Endothelial cell of umbilical vein (primary cell): ENCODE measurements around the gene LRRK1. TPM values are rescaled to one million over a fixed set of nuclear protein-coding genes. Genes with fewer than 3 reads are reported as not detected.

ENCODE experiments used
- BruUV-seq: library from RNA; stranded (reverse); fragments of 400-500 nt; replicated peaks from 2 replicates; lab custom pipeline; 2021; lab: Mats Ljungman, UMichigan
- CTCF ChIA-PET: fragments of 300-600, 350-600 bp; sonication (Branson Sonifier 250); formaldehyde crosslinking; loops from one replicate; lab custom pipeline; 2021; ENCODE audit warnings: antibody characterized with exemption, inconsistent platforms; lab: Charles Lee
- POLR2A ChIA-PET: fragments of 300-600, 350-600 bp; sonication (Branson Sonifier 250); formaldehyde crosslinking; loops from one replicate; lab custom pipeline; 2021; ENCODE audit warnings: antibody characterized with exemption, inconsistent platforms; lab: Charles Lee
- DNase-seq: peaks from one replicate; pipeline ENCODE4 v3.0.0-alpha.2; 2011; ENCODE audit warnings: low read depth, low spot score
- FAIRE-seq: peaks from 2 replicates; lab custom pipeline; 2011; peaks lifted over from hg19 to GRCh38; lab: Jason Lieb, UNC
- H2AFZ ChIP-seq: 2 replicates; pipeline ENCODE4 v1.6.0; 2012; ENCODE audit warnings: low read depth, low read length, control low read depth, inconsistent platforms
- H3K27ac ChIP-seq: 2 replicates; pipeline ENCODE4 v1.5.1; 2011; ENCODE audit warnings: low read depth, mild to moderate bottlenecking, control low read depth, low read length, moderate library complexity; ENCODE audit not compliant: insufficient read depth
- H3K27me3 ChIP-seq, 2 experiments: 2 replicates each; pipeline versions ENCODE4 v1.6.0 to v1.6.1; 2011; ENCODE audit warnings: low read length in 2 of 2, mixed read lengths in 1 of 2; ENCODE audit not compliant: control insufficient read depth in 2 of 2, insufficient read depth in 2 of 2
- H3K36me3 ChIP-seq, 2 experiments: 2 replicates in 1 of 2; 3 replicates in 1 of 2; pipeline ENCODE4 v1.5.1; 2011; ENCODE audit warnings: low read length in 2 of 2, mild to moderate bottlenecking in 1 of 2, moderate library complexity in 1 of 2; ENCODE audit not compliant: control insufficient read depth in 2 of 2, insufficient read depth in 2 of 2; ENCODE audit errors: extremely low read depth in 1 of 2
- H3K4me1 ChIP-seq: 3 replicates; pipeline ENCODE4 v1.5.1; 2011; ENCODE audit warnings: mild to moderate bottlenecking, low read length; ENCODE audit not compliant: control insufficient read depth, insufficient read depth; ENCODE audit errors: extremely low read depth
- H3K4me2 ChIP-seq: 2 replicates; pipeline ENCODE4 v1.6.1; 2011; ENCODE audit warnings: low read length, control low read depth, mixed read lengths; ENCODE audit not compliant: insufficient read depth
- H3K4me3 ChIP-seq, 3 experiments: fragments of 200-600 bp in 1 of 3; sonication (generic), shearing (Covaris generic) in 1 of 3; replicated peaks in 1 of 3; 2 replicates each; pipeline ENCODE4 v1.5.1; 2011 to 2016; ENCODE audit warnings: control low read depth in 3 of 3, low read length in 3 of 3, mild to moderate bottlenecking in 2 of 3, inconsistent platforms in 1 of 3, low read depth in 1 of 3, moderate library complexity in 1 of 3; ENCODE audit not compliant: insufficient read depth in 1 of 3
- H3K79me2 ChIP-seq: 2 replicates; pipeline ENCODE4 v1.6.0; 2012; ENCODE audit warnings: low read length, inconsistent platforms; ENCODE audit not compliant: control insufficient read depth, insufficient read depth
- H3K9ac ChIP-seq: replicated peaks from 2 replicates; pipeline ENCODE3; 2011; ENCODE audit warnings: low read length, control low read depth; ENCODE audit not compliant: insufficient read depth; ENCODE audit errors: extremely low read depth
- H3K9me1 ChIP-seq: replicated peaks from 3 replicates; pipeline ENCODE4 v1.6.0; 2011; ENCODE audit warnings: mild to moderate bottlenecking, low read length; ENCODE audit not compliant: control insufficient read depth, insufficient read depth; ENCODE audit errors: extremely low read depth
- H3K9me3 ChIP-seq: replicated peaks from 2 replicates; pipeline ENCODE4 v1.5.1; 2012; ENCODE audit warnings: low read length, inconsistent platforms; ENCODE audit not compliant: control insufficient read depth, insufficient read depth
- H4K20me1 ChIP-seq: replicated peaks from 2 replicates; pipeline ENCODE3; 2011; ENCODE audit warnings: mild to moderate bottlenecking, low read length; ENCODE audit not compliant: control insufficient read depth, insufficient read depth; ENCODE audit errors: extremely low read depth
- EZH2 ChIP-seq: IDR thresholded peaks from 2 replicates; pipeline ENCODE4 v1.6.1; 2012; ENCODE audit warnings: borderline replicate concordance, low read depth, mild to moderate bottlenecking, moderate library complexity, low read length, inconsistent platforms; ENCODE audit not compliant: severe bottlenecking
- GATA2 ChIP-seq: IDR thresholded peaks from 2 replicates; pipeline ENCODE4 v1.7.0; 2011; ENCODE audit warnings: low read depth, mild to moderate bottlenecking, moderate library complexity, mixed read lengths, low read length; ENCODE audit not compliant: insufficient read length, insufficient read depth
- JUN ChIP-seq: IDR thresholded peaks from 2 replicates; pipeline ENCODE4 v1.6.1; 2011; ENCODE audit warnings: borderline replicate concordance, low read depth; ENCODE audit not compliant: insufficient read length, insufficient read depth
- MAX ChIP-seq: IDR thresholded peaks from 2 replicates; pipeline ENCODE4 v1.6.1; 2011; ENCODE audit not compliant: insufficient read depth, insufficient read length
- MYC ChIP-seq: IDR thresholded peaks from one replicate; pipeline ENCODE4 v1.6.1; 2011; ENCODE audit warnings: mild to moderate bottlenecking, low read depth, low read length
- POLR2A ChIP-seq: IDR thresholded peaks from 2 replicates; pipeline ENCODE4 v1.6.1; 2012; ENCODE audit warnings: low read depth, mild to moderate bottlenecking, control low read depth, low read length
- POLR2AphosphoS5 ChIP-seq: IDR thresholded peaks from 2 replicates; pipeline ENCODE4 v1.6.1; 2012; ENCODE audit warnings: low read depth, mild to moderate bottlenecking, control low read depth, low read length, moderate library complexity; ENCODE audit not compliant: insufficient read depth
- dilution Hi-C: fragments of 300-500 bp; cut with MboI; formaldehyde crosslinking; loops from one replicate; pipeline ENCODE4 v1.15.0; 2019; ENCODE audit warnings: low sequenced_read_pairs; ENCODE audit not compliant: extremely low pct_ligation_motif_present
- intact Hi-C: fragments of 100-400 bp; cut with micrococcal nuclease; formaldehyde crosslinking; loops from one replicate; pipeline ENCODE4 v1.10.0; 2022
- polyA plus RNA-seq, 4 experiments: library from polyadenylated mRNA; depleted of rRNA in 3 of 4; stranded (reverse) in 3 of 4; unstranded in 1 of 4; fragments of >200 nt; gene quantifications; 2 replicates each; pipeline versions ENCODE4 v1.2.1 to v1.2.3, GENCODE V29; 2011 to 2012; ENCODE audit warnings: missing spikeins in 1 of 4
- total RNA-seq: library from RNA; stranded (reverse); gene quantifications from 2 replicates; pipeline ENCODE4 v1.2.3, GENCODE V29; 2021
- TF ChIP-seq, protein P1 (sequence below), 2 donors: IDR thresholded peaks; 1 replicate in 1 of 2; 2 replicates in 1 of 2; pipeline ENCODE4 v1.5.1; 2011; ENCODE audit warnings: low read length in 2 of 2, mild to moderate bottlenecking in 2 of 2, moderate library complexity in 2 of 2, control low read depth in 1 of 2, inconsistent platforms in 1 of 2, low read depth in 1 of 2; ENCODE audit not compliant: insufficient read depth in 1 of 2; ENCODE audit errors: extremely low read depth in 1 of 2

LRRK1 gene
- total and polyA plus RNA-seq, 2 donors (not counting 3 experiments of a cell fraction or from before 2014, with no cell fraction given) = 11.0 to 22.1 TPM

DNA sequence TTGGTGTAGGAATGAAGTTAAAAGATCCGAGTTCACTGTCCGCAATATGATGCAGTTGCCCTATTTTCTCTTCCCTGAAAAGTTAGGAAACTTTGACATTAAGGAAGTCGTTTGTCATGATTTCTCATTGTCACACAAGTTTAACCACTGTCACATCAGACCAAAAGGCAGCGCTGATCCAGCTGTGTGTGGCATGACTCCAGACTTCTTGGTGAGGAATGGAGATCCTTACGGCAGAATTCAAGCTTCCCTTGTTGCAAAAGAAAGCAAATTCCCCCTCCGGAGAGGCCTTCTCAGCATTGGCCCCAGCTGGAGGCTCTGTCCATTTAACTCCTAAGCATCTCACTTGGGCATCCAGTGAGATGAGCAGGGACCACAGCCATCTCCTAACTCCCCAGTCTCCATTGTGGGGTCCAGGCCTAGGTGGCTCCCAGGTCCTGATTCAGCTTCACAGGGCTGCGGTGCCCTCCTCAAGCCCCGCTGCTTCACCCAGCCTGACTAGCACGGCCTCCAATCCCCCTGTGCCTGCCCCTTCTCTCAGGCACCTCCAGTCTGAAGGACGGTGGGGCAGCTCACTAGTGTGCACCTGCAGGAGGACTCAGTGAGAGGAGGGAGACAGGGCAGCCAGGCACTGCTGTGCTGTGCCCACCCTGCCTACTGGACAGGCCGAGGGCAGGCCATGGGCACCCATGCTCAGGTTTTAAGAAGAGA, 173.2 kb downstream of the LRRK1 start:
- intact Hi-C loops = no loop called here
- ChIA-PET CTCF (interaction anchor here (0.6 to 1.8 kb wide), 4 partner anchors 25 to 84 kb away, joined by 3 to 5 read pairs (median 3); no protein-coding TSS in a partner anchor), POLR2A (no interaction called here)
- peaks cover 17% of the 10 kb centered on the region for H3K4me1 ChIP-seq
- H2AFZ ChIP-seq = peak overlapping the region; percentile 25
- no peaks in the 10 kb centered on the region for H4K20me1 ChIP-seq
- H3K27me3 ChIP-seq = peaks cover 0 to 5% of the 10 kb centered on the region in 2 experiments
- no peaks in the 10 kb centered on the region for H3K79me2 ChIP-seq
- H3K36me3 ChIP-seq = no peaks in the 10 kb centered on the region
- H3K27ac ChIP-seq = peak overlapping the region; percentile 66
- FAIRE-seq (peak; percentile 4), DNase-seq (no peak)
- H3K4me3 ChIP-seq = no peak overlapping the region
- H3K9me3 ChIP-seq = no peaks in the 10 kb centered on the region
- TF ChIP-seq, protein P1, sequence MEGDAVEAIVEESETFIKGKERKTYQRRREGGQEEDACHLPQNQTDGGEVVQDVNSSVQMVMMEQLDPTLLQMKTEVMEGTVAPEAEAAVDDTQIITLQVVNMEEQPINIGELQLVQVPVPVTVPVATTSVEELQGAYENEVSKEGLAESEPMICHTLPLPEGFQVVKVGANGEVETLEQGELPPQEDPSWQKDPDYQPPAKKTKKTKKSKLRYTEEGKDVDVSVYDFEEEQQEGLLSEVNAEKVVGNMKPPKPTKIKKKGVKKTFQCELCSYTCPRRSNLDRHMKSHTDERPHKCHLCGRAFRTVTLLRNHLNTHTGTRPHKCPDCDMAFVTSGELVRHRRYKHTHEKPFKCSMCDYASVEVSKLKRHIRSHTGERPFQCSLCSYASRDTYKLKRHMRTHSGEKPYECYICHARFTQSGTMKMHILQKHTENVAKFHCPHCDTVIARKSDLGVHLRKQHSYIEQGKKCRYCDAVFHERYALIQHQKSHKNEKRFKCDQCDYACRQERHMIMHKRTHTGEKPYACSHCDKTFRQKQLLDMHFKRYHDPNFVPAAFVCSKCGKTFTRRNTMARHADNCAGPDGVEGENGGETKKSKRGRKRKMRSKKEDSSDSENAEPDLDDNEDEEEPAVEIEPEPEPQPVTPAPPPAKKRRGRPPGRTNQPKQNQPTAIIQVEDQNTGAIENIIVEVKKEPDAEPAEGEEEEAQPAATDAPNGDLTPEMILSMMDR (IDR thresholded peaks at IDR 0.05; ENCODE audit: extremely low read depth in 1 of 2, insufficient read depth in 1 of 2, low read depth in 1 of 2, low read length in 2 of 2) = no peak
- dilution Hi-C loops = no loop called here
- no peaks in the 10 kb centered on the region for H3K9me1 ChIP-seq
- BruUV-seq = no TSS peak
- no peak overlapping the region for H3K4me2 ChIP-seq
- no peak overlapping the region for H3K9ac ChIP-seq

DNA sequence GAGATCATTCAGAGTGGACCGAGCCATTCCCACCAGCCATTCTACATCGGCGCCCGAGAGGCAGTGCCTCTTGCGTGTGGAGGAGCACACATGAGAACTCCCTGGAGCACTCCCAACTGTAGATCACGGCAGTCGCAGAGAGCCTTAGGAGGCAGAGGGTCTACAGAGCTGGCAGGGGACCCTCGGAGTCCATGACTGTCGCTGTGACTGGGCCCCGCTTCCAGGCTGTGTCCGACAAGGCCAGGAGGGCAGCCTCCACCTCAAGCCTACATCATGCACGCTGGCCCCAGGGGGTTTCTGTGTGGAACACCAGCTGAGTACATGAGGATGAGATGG, 173.7 kb downstream of the LRRK1 start:
- intact Hi-C loops = no loop called here
- no peaks in the 10 kb centered on the region for H3K9me3 ChIP-seq
- DNase-seq (no peak), FAIRE-seq (no peak)
- no peak overlapping the region for H3K4me2 ChIP-seq
- no peaks in the 10 kb centered on the region for H3K79me2 ChIP-seq
- H3K4me1 ChIP-seq = peaks cover 17% of the 10 kb centered on the region
- dilution Hi-C loops = no loop called here
- no peak for TF ChIP-seq POLR2A
- TF ChIP-seq MYC = no peak
- no peak for TF ChIP-seq MAX
- TF ChIP-seq GATA2 = no peak
- no peak for TF ChIP-seq EZH2
- no peak for TF ChIP-seq JUN
- no peak for TF ChIP-seq POLR2AphosphoS5
- ChIA-PET CTCF (interaction anchor here (1.0 to 1.1 kb wide), 2 partner anchors 29 to 159 kb away, joined by 3 to 4 read pairs; partner anchors contain the start of gene CHSY1), POLR2A (no interaction called here)
- H3K36me3 ChIP-seq = no peaks in the 10 kb centered on the region
- H3K27me3 ChIP-seq = peaks cover 0 to 5% of the 10 kb centered on the region in 2 experiments
- H3K27ac ChIP-seq = no peak overlapping the region
- no peak overlapping the region for H2AFZ ChIP-seq
- no peaks in the 10 kb centered on the region for H4K20me1 ChIP-seq
- no peak overlapping the region for H3K9ac ChIP-seq
- H3K4me3 ChIP-seq = no peak overlapping the region
- no TSS peak for BruUV-seq
- H3K9me1 ChIP-seq = no peaks in the 10 kb centered on the region
